Activated T-helper 1 cell treated with Interleukin-2 at 50 U/mL for 16 hours (primary cell): Measurements from ENCODE around the gene USP24.
A peak's percentile ranks its signal among the peaks of the same experiment; 100 is the strongest.
"Not testable (repeated sequence)": the region's sequence is repeated elsewhere in the genome, so short reads cannot be mapped to it uniquely, and the experiment has no call there.

Experiments used
- DNase-seq: peaks from one replicate; pipeline ENCODE4 v3.0.0-alpha.2; 2020; ENCODE audit warnings: low read depth

The USP24 gene

GRCh38 chr1:55039342-55040082 lies 175.7 kb downstream of the USP24 start, which contains the start of gene PCSK9:
TSS of gene PCSK9 (plus strand) at chr1:55039548. CDS start at chr1:55039838, 290 bp downstream.
- DNase-seq = no peak

GRCh38 chr1:55038974-55039341 lies 176.2 kb downstream of the USP24 start:
- DNase-seq = no peak

GRCh38 chr1:55038552-55038838 lies 176.7 kb downstream of the USP24 start:
- DNase-seq = no peak

- DNase-seq = no peak
Measured at GRCh38 chr1:55037733-55038551, 177.2 kb downstream of the USP24 start.

GRCh38 chr1:55035904-55036303 lies 179.3 kb downstream of the USP24 start:
- DNase-seq = no peak

GRCh38 chr1:55034476-55035133 lies 180.6 kb downstream of the USP24 start:
- no peak for DNase-seq

GRCh38 chr1:55033265-55033614 lies 181.9 kb downstream of the USP24 start:
- DNase-seq = no peak

GRCh38 chr1:55031098-55031497 lies 184.1 kb downstream of the USP24 start:
- not testable (repeated sequence) for DNase-seq

- DNase-seq = not testable (repeated sequence)
Measured at GRCh38 chr1:55026682-55027081, 188.5 kb downstream of the USP24 start.

GRCh38 chr1:55024163-55024562 lies 191.0 kb downstream of the USP24 start:
- DNase-seq = not testable (repeated sequence)

- DNase-seq = peak; percentile 28
Measured at GRCh38 chr1:55021942-55022546, 193.1 kb downstream of the USP24 start.

GRCh38 chr1:55018395-55018794 lies 196.8 kb downstream of the USP24 start:
- DNase-seq = no peak
